NT2/D1 (cell line): ENCODE measurements around the gene SPA17.

ENCODE experiments used
- DNase-seq: peaks from one replicate; pipeline ENCODE4 v3.0.0-alpha.2; 2011; ENCODE audit warnings: low read depth, low spot score
- H3K27me3 ChIP-seq: 2 replicates; pipeline ENCODE4 v1.6.0; 2011; ENCODE audit warnings: mild to moderate bottlenecking; ENCODE audit not compliant: insufficient read length, insufficient read depth
- H3K36me3 ChIP-seq: 2 replicates; pipeline ENCODE4 v1.6.1; 2011; ENCODE audit warnings: mild to moderate bottlenecking, low read length, mixed read lengths; ENCODE audit not compliant: insufficient read depth, insufficient read length
- H3K4me1 ChIP-seq: 2 replicates; pipeline ENCODE4 v1.5.1; 2011; ENCODE audit not compliant: insufficient read depth, insufficient read length
- H3K4me3 ChIP-seq: 2 replicates; pipeline ENCODE4 v1.5.1; 2011; ENCODE audit warnings: low read depth; ENCODE audit not compliant: insufficient read length
- H3K9ac ChIP-seq: 2 replicates; pipeline ENCODE4 v1.6.0; 2011; ENCODE audit warnings: low read depth; ENCODE audit not compliant: insufficient read length
- H3K9me3 ChIP-seq: 2 replicates; pipeline ENCODE4 v1.5.1; 2011; ENCODE audit warnings: mild to moderate bottlenecking, low read length; ENCODE audit not compliant: insufficient read depth
- SUZ12 ChIP-seq: IDR thresholded peaks from 2 replicates; pipeline ENCODE4 v1.6.1; 2011; ENCODE audit not compliant: insufficient read length, insufficient read depth; ENCODE audit errors: extremely low read depth
- YY1 ChIP-seq: IDR thresholded peaks from 2 replicates; pipeline ENCODE4 v1.6.1; 2011; ENCODE audit not compliant: insufficient read length, insufficient read depth
- ZNF274 ChIP-seq: IDR thresholded peaks from 2 replicates; pipeline ENCODE4 v1.6.1; 2011; ENCODE audit warnings: mild to moderate bottlenecking, low read depth, low read length

SPA17 gene

DNA sequence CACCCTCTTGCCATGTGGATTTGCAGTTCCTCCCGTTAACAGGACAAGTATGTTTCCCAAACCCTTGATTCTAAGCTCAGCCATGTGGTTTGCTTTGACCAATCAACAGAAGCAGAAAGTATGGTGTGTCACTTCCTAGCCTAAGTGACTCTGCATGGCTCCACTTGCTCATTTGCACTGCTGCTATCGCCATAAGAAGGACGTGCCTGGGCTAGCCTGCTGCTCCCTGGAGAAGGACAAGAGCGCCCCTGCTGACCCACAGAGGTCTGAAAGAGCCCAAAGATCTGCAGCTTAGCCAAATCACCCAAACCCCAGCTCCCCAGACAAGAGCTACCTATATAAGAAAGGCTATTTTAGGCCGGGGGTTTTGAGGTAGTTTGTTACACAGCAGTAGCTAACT lies 33.0 kb upstream of the SPA17 start:
- H3K36me3 ChIP-seq: peaks cover 19% of the 10 kb centered on the region
- DNase-seq: no peak

DNA sequence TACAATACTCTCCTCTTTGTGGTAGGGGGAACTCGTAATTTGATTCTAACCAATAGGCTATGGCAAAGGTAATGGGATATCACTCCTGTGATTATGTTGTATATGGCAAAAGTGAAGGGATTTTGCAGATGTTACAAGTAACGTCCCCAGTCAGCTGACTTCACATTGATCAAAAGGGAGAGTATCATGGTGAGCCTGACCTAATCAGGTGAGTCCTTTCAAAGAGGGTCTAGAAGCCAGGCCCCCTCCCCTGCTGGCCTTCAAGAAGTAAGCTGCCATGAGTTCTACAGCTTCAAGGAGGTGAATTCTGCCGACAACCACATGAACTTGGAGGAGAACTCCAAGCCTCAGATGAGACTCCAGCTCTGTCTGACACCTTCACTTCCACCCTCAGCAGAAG lies 31.1 kb upstream of the SPA17 start:
- DNase-seq: no peak
- TF ChIP-seq YY1: no peak
- no peak for TF ChIP-seq SUZ12
- TF ChIP-seq ZNF274: no peak
- Histone ChIP-seq H3K36me3 (peaks cover 4% of the 10 kb centered on the region), H3K9ac (no peak overlapping the region), H3K27me3 (no peaks in the 10 kb centered on the region), H3K4me1 (no peaks in the 10 kb centered on the region), H3K4me3 (no peak overlapping the region), H3K9me3 (peaks cover 7% of the 10 kb centered on the region; the same call in 1 of the 2 replicates)

More for the DNA sequence above, 33.0 kb upstream of the SPA17 start:
- Histone ChIP-seq H3K9me3 (peaks cover 7% of the 10 kb centered on the region; the same call in 1 of the 2 replicates), H3K4me1 (no peaks in the 10 kb centered on the region), H3K27me3 (no peaks in the 10 kb centered on the region), H3K9ac (no peak overlapping the region), H3K4me3 (no peak overlapping the region)
- no peak for TF ChIP-seq SUZ12
- no peak for TF ChIP-seq ZNF274
- no peak for TF ChIP-seq YY1

DNA sequence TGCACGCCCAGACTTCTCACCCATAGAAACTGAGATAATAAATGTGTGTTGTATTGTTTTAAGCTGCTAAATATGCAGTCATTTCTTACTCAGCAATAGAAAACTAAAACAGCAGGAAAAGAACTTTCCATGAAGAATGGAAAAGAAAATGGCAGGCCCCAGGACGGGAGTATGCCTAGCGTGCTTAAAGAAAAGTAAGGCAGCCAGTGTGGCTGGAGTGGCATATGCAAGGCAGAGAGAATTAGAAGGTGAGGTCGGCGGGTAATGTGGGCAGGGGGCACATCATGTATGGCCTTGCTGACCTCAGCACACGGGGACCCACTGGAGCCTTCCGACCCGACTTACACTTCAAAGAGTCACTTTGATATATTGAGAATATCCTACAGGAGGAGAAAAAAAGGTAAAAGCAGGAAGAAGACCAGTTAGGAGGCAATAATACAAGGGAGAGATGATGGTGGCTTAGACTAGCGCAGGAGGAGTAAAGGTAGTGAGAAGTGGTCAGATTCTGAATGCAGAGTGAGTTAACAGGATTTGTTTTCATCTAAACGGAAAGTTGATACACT lies 30.6 kb upstream of the SPA17 start:
- Histone ChIP-seq H3K4me3 (no peak overlapping the region), H3K27me3 (no peaks in the 10 kb centered on the region), H3K4me1 (no peaks in the 10 kb centered on the region), H3K36me3 (no peaks in the 10 kb centered on the region), H3K9ac (no peak overlapping the region), H3K9me3 (peaks cover 7% of the 10 kb centered on the region; the same call in 1 of the 2 replicates)
- no peak for DNase-seq
- no peak for TF ChIP-seq SUZ12
- TF ChIP-seq YY1: no peak
- no peak for TF ChIP-seq ZNF274

GRCh38 chr11:124643605-124644425 lies 29.9 kb upstream of the SPA17 start:
- TF ChIP-seq ZNF274 (no peak), YY1 (no peak), SUZ12 (no peak)
- Histone ChIP-seq H3K9ac (no peak overlapping the region), H3K4me1 (no peaks in the 10 kb centered on the region), H3K36me3 (no peaks in the 10 kb centered on the region), H3K27me3 (no peaks in the 10 kb centered on the region), H3K9me3 (peaks cover 7% of the 10 kb centered on the region; the same call in 1 of the 2 replicates), H3K4me3 (no peak overlapping the region)
- no peak for DNase-seq

- Histone ChIP-seq H3K27me3 (no peaks in the 10 kb centered on the region), H3K9me3 (peaks cover 7% of the 10 kb centered on the region; the same call in 1 of the 2 replicates), H3K36me3 (no peaks in the 10 kb centered on the region), H3K4me3 (no peak overlapping the region), H3K9ac (peak overlapping the region; percentile 58), H3K4me1 (no peaks in the 10 kb centered on the region)
- peak; percentile 52 for DNase-seq
- TF ChIP-seq YY1: no peak
- no peak for TF ChIP-seq SUZ12
- no peak for TF ChIP-seq ZNF274
These were observed 29.1 kb upstream of the SPA17 start for GRCh38 chr11:124644426-124645280.

GRCh38 chr11:124646148-124646547 lies 27.6 kb upstream of the SPA17 start:
- Histone ChIP-seq H3K27me3 (no peaks in the 10 kb centered on the region), H3K36me3 (no peaks in the 10 kb centered on the region), H3K4me3 (no peak overlapping the region), H3K9ac (no peak overlapping the region), H3K4me1 (no peaks in the 10 kb centered on the region), H3K9me3 (no peaks in the 10 kb centered on the region)
- TF ChIP-seq ZNF274: no peak
- no peak for TF ChIP-seq SUZ12
- no peak for TF ChIP-seq YY1
- no peak for DNase-seq
